Calu3 (cell line): Measurements from ENCODE around the gene FHAD1. TPM values are rescaled to one million over a fixed set of nuclear protein-coding genes. Genes with fewer than 3 reads are reported as not detected.

Experiments
- BruUV-seq: library from RNA; stranded (reverse); fragments of 400-500 nt; replicated peaks from 2 replicates; lab custom pipeline; 2021; lab: Mats Ljungman, UMichigan
- CTCF ChIA-PET: fragments of 300-600 bp; sonication (Branson Sonifier 250); formaldehyde crosslinking; loops from one replicate; lab custom pipeline; 2022; ENCODE audit warnings: antibody characterized with exemption; lab: Charles Lee
- DNase-seq: peaks from one replicate; pipeline ENCODE4 v3.0.0; 2022
- H3K27ac Mint-ChIP-seq: one replicate; pipeline ENCODE4 v1.8.0; 2022; ENCODE audit warnings: mixed read lengths; ENCODE audit not compliant: unreplicated experiment
- H3K27me3 Mint-ChIP-seq: one replicate; pipeline ENCODE4 v1.8.0; 2022; ENCODE audit warnings: mixed read lengths; ENCODE audit not compliant: unreplicated experiment
- H3K36me3 Mint-ChIP-seq: one replicate; pipeline ENCODE4 v1.8.0; 2022; ENCODE audit warnings: mild to moderate bottlenecking, moderate library complexity, mixed read lengths; ENCODE audit not compliant: insufficient read depth, unreplicated experiment
- H3K4me1 Mint-ChIP-seq: one replicate; pipeline ENCODE4 v1.8.0; 2022; ENCODE audit warnings: mild to moderate bottlenecking, low read depth, mixed read lengths; ENCODE audit not compliant: unreplicated experiment
- H3K4me3 Mint-ChIP-seq: one replicate; pipeline ENCODE4 v1.8.0; 2022; ENCODE audit warnings: mild to moderate bottlenecking, low read depth, moderate library complexity, mixed read lengths; ENCODE audit not compliant: unreplicated experiment
- H3K9me3 Mint-ChIP-seq: one replicate; pipeline ENCODE4 v1.8.0; 2022; ENCODE audit warnings: low read depth, mixed read lengths; ENCODE audit not compliant: unreplicated experiment
- CTCF ChIP-seq: fragments of 200-600 bp; IDR thresholded peaks from one replicate; pipeline ENCODE4 v1.8.0; 2022; ENCODE audit warnings: antibody characterized with exemption; ENCODE audit not compliant: unreplicated experiment
- intact Hi-C: fragments of 100-400 bp; cut with micrococcal nuclease; formaldehyde crosslinking; loops from one replicate; pipeline ENCODE4 v1.10.0; 2022; ENCODE audit not compliant: unreplicated experiment
- total RNA-seq: library from RNA; stranded (reverse); gene quantifications from 2 replicates; pipeline ENCODE4 v1.2.3, GENCODE V29; 2022

FHAD1 gene
- total RNA-seq, 1 experiment from 2014 or later: 2.7 TPM

GRCh38 chr1:15219280-15220023 is 27.6 kb upstream of the FHAD1 start:
- no peaks in the 10 kb centered on the region for H3K4me1 Mint-ChIP-seq
- CTCF ChIA-PET: interaction anchor here (1.9 kb wide), 1 partner anchor 19 kb away, joined by 7 read pairs; no protein-coding TSS in a partner anchor
- H3K9me3 Mint-ChIP-seq: no peaks in the 10 kb centered on the region
- TF ChIP-seq CTCF: no peak
- no peaks in the 10 kb centered on the region for H3K27me3 Mint-ChIP-seq
- BruUV-seq: TSS peak; percentile 64
- H3K27ac Mint-ChIP-seq: no peak overlapping the region
- peaks cover 43% of the 10 kb centered on the region for H3K36me3 Mint-ChIP-seq
- DNase-seq: no peak
- H3K4me3 Mint-ChIP-seq: no peak overlapping the region
- intact Hi-C loops: no loop called here

- no peak overlapping the region for H3K27ac Mint-ChIP-seq
- H3K36me3 Mint-ChIP-seq: peaks cover 44% of the 10 kb centered on the region
- CTCF ChIA-PET: interaction anchor here (0.6 to 1.9 kb wide), 2 partner anchors 19 to 131 kb away, joined by 3 to 7 read pairs; no protein-coding TSS in a partner anchor
- no peaks in the 10 kb centered on the region for H3K9me3 Mint-ChIP-seq
- no TSS peak for BruUV-seq
- no peak for DNase-seq
- H3K4me3 Mint-ChIP-seq: no peak overlapping the region
- H3K4me1 Mint-ChIP-seq: no peaks in the 10 kb centered on the region
- H3K27me3 Mint-ChIP-seq: no peaks in the 10 kb centered on the region
- intact Hi-C loops: no loop called here
- no peak for TF ChIP-seq CTCF
Measured at GRCh38 chr1:15220024-15220392, 27.0 kb upstream of the FHAD1 start.

GRCh38 chr1:15220825-15221431 is 26.1 kb upstream of the FHAD1 start:
- CTCF ChIA-PET: interaction anchor here (0.6 to 1.9 kb wide), 2 partner anchors 20 to 132 kb away, joined by 3 to 7 read pairs; no protein-coding TSS in a partner anchor
- BruUV-seq: no TSS peak
- Mint-ChIP-seq H3K27me3 (no peaks in the 10 kb centered on the region), H3K36me3 (peaks cover 35% of the 10 kb centered on the region), H3K9me3 (no peaks in the 10 kb centered on the region), H3K4me1 (no peaks in the 10 kb centered on the region), H3K4me3 (no peak overlapping the region), H3K27ac (peak overlapping the region; percentile 31)
- no peak for TF ChIP-seq CTCF
- intact Hi-C loops: no loop called here
- no peak for DNase-seq

GRCh38 chr1:15222653-15223303 is 24.2 kb upstream of the FHAD1 start:
- Mint-ChIP-seq H3K27me3 (no peaks in the 10 kb centered on the region), H3K27ac (no peak overlapping the region), H3K9me3 (no peaks in the 10 kb centered on the region), H3K36me3 (peaks cover 30% of the 10 kb centered on the region), H3K4me3 (no peak overlapping the region), H3K4me1 (no peaks in the 10 kb centered on the region)
- no TSS peak for BruUV-seq
- CTCF ChIA-PET: no interaction called here
- no peak for TF ChIP-seq CTCF
- intact Hi-C loops: no loop called here
- DNase-seq: no peak
